ENCODE measurements around the gene WWOX. TPM values are rescaled to one million over a fixed set of nuclear protein-coding genes. Genes with fewer than 3 reads are reported as not detected.

Gene WWOX
- total and polyA plus RNA-seq, 2 of the 13 experiments (the other 11 are each of a cell fraction or from before 2014, with no cell fraction given), result 9.1 to 37.4 TPM

GRCh38 chr16:78596996-78597422 is 497.6 kb downstream of the WWOX start (continued):
- TF ChIP-seq SNAPC2 (CRISPR knock-in tag; IDR thresholded peaks at IDR 0.05) (0 out of 2 replicates have a peak, but pooled peaks have one; percentile 64), ZBTB4 (CRISPR knock-in tag; IDR thresholded peaks at IDR 0.05; ENCODE audit: borderline replicate concordance) (no peak), ZNF318 (CRISPR knock-in tag; IDR thresholded peaks at IDR 0.05) (no peak), ZC3H13 (CRISPR knock-in tag; IDR thresholded peaks at IDR 0.05) (no peak), MTERF4 (CRISPR knock-in tag; IDR thresholded peaks at IDR 0.05) (no peak), POGZ (CRISPR knock-in tag; IDR thresholded peaks at IDR 0.05) (peak; percentile 89), ZNF12 (CRISPR knock-in tag; IDR thresholded peaks at IDR 0.05) (no peak), U2AF1 (optimal IDR thresholded peaks at IDR 0.05; ENCODE audit: low read depth, low read length) (no peak), ZNF256 (CRISPR knock-in tag; conservative IDR thresholded peaks at IDR 0.05) (no peak), REST (IDR thresholded peaks at IDR 0.05; ENCODE audit: borderline replicate concordance in 1 of 2, low read depth in 1 of 2, low read length in 2 of 2) (0 out of 4 replicates have a peak, but pooled peaks of 1 of the 2 experiments have one; percentile 46), TMF1 (CRISPR knock-in tag; IDR thresholded peaks at IDR 0.05; ENCODE audit: low read depth) (no peak), SRF (IDR thresholded peaks at IDR 0.05; ENCODE audit: low read depth, low read length) (no peak), BCL6 (CRISPR knock-in tag; IDR thresholded peaks at IDR 0.05) (peak; percentile 55; the same call in 1 of the 2 replicates)
